ENCODE measurements around the gene PRELP.
"Not testable (repeated sequence)": the region's sequence is repeated elsewhere in the genome, so short reads cannot be mapped to it uniquely, and the experiment has no call there.

PRELP gene

GRCh38 chr1:203454986-203455471 lies 20.6 kb upstream of the PRELP start:
- DNase-seq (ENCODE audit: low spot score) = no peak

- no peak for DNase-seq (ENCODE audit: low spot score)
These were observed 19.9 kb upstream of the PRELP start for GRCh38 chr1:203455706-203456105.

- DNase-seq (ENCODE audit: low spot score) = no peak
These were observed 19.0 kb upstream of the PRELP start for GRCh38 chr1:203456577-203456976.

- DNase-seq (ENCODE audit: low spot score) = no peak
These were observed 17.5 kb upstream of the PRELP start for GRCh38 chr1:203458078-203458477.

- no peak for DNase-seq (ENCODE audit: low spot score)
These were observed 15.9 kb upstream of the PRELP start for GRCh38 chr1:203459671-203460201.

GRCh38 chr1:203461717-203462116 lies 13.9 kb upstream of the PRELP start:
- DNase-seq (ENCODE audit: low spot score) = no peak

GRCh38 chr1:203462143-203462542 lies 13.5 kb upstream of the PRELP start:
- no peak for DNase-seq (ENCODE audit: low spot score)

GRCh38 chr1:203462878-203463277 lies 12.7 kb upstream of the PRELP start:
- no peak for DNase-seq (ENCODE audit: low spot score)

- no peak for DNase-seq (ENCODE audit: low spot score)
These were observed 12.0 kb upstream of the PRELP start for GRCh38 chr1:203463469-203464062.

- no peak for DNase-seq (ENCODE audit: low spot score)
These were observed 11.4 kb upstream of the PRELP start for GRCh38 chr1:203464226-203464625.

GRCh38 chr1:203464743-203465142 lies 10.9 kb upstream of the PRELP start:
- no peak for DNase-seq (ENCODE audit: low spot score)

GRCh38 chr1:203465146-203465798 lies 10.3 kb upstream of the PRELP start:
- no peak for DNase-seq (ENCODE audit: low spot score)

GRCh38 chr1:203465948-203466347 lies 9.7 kb upstream of the PRELP start:
- no peak for DNase-seq (ENCODE audit: low spot score)

GRCh38 chr1:203466906-203467549 lies 8.6 kb upstream of the PRELP start:
- DNase-seq (ENCODE audit: low spot score) = not testable (repeated sequence)

GRCh38 chr1:203467550-203467921 lies 8.1 kb upstream of the PRELP start:
- no peak for DNase-seq (ENCODE audit: low spot score)

GRCh38 chr1:203468326-203468725 lies 7.3 kb upstream of the PRELP start:
- DNase-seq (ENCODE audit: low spot score) = no peak

- no peak for DNase-seq (ENCODE audit: low spot score)
These were observed 5.4 kb upstream of the PRELP start for GRCh38 chr1:203470240-203470639.

- no peak for DNase-seq (ENCODE audit: low spot score)
These were observed 3.8 kb upstream of the PRELP start for GRCh38 chr1:203471841-203472240.

- DNase-seq (ENCODE audit: low spot score) = no peak
These were observed 2.3 kb upstream of the PRELP start for GRCh38 chr1:203473281-203473680.

GRCh38 chr1:203473781-203474305 lies 1.8 kb upstream of the PRELP start:
- no peak for DNase-seq (ENCODE audit: low spot score)

- DNase-seq (ENCODE audit: low spot score) = no peak
These were observed 709 bp downstream of the PRELP start for GRCh38 chr1:203476216-203476814.

GRCh38 chr1:203477748-203478147 lies 2.1 kb downstream of the PRELP start:
- no peak for DNase-seq (ENCODE audit: low spot score)

GRCh38 chr1:203478231-203478630 lies 2.6 kb downstream of the PRELP start:
- DNase-seq (ENCODE audit: low spot score) = no peak
